HG03025 (cell line): ENCODE data around the gene TMEM151B.

Experiments used
- ATAC-seq: cut with Tn5 transposase; IDR thresholded peaks from one replicate; pipeline ENCODE4 v1.9.1; 2021; ENCODE audit warnings: mild to moderate bottlenecking, moderate library complexity; ENCODE audit not compliant: unreplicated experiment, low FRiP score

The TMEM151B gene

DNA sequence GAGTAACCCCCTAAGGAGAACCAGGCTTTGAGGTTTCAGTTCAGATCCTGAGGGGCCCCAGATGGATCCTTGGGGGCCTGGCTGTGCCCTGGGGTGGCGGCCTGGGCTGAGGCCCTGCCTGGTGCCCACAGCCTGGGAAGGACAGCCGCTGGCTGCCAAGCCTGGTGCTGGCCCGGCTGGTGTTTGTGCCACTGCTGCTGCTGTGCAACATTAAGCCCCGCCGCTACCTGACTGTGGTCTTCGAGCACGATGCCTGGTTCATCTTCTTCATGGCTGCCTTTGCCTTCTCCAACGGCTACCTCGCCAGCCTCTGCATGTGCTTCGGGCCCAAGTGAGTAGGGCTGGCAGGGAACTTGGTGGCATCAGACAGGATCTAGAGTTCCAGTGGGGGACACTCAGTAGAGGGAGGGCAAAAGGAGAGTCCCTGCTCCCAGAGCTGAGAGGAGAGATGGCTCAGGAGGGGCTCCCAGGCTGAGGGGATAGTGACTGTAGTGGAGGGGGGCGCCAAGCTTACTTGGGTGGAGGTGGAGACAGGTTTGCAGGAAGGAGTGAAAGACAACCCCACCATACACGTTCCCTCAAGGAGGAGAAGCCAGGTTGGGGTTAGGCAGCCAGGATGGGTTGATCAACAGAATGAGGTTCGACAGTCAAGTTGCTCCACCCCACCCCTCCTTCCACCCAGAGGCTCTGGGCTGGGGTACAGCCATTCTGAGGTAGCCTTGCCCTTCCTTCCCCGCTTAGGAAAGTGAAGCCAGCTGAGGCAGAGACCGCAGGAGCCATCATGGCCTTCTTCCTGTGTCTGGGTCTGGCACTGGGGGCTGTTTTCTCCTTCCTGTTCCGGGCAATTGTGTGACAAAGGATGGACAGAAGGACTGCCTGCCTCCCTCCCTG is 37.3 kb upstream of the TMEM151B start:
- no peak for ATAC-seq

DNA sequence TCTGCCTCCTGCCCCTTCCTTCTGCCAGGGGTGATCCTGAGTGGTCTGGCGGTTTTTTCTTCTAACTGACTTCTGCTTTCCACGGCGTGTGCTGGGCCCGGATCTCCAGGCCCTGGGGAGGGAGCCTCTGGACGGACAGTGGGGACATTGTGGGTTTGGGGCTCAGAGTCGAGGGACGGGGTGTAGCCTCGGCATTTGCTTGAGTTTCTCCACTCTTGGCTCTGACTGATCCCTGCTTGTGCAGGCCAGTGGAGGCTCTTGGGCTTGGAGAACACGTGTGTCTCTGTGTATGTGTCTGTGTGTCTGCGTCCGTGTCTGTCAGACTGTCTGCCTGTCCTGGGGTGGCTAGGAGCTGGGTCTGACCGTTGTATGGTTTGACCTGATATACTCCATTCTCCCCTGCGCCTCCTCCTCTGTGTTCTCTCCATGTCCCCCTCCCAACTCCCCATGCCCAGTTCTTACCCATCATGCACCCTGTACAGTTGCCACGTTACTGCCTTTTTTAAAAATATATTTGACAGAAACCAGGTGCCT is 36.6 kb upstream of the TMEM151B start:
- ATAC-seq = no peak

DNA sequence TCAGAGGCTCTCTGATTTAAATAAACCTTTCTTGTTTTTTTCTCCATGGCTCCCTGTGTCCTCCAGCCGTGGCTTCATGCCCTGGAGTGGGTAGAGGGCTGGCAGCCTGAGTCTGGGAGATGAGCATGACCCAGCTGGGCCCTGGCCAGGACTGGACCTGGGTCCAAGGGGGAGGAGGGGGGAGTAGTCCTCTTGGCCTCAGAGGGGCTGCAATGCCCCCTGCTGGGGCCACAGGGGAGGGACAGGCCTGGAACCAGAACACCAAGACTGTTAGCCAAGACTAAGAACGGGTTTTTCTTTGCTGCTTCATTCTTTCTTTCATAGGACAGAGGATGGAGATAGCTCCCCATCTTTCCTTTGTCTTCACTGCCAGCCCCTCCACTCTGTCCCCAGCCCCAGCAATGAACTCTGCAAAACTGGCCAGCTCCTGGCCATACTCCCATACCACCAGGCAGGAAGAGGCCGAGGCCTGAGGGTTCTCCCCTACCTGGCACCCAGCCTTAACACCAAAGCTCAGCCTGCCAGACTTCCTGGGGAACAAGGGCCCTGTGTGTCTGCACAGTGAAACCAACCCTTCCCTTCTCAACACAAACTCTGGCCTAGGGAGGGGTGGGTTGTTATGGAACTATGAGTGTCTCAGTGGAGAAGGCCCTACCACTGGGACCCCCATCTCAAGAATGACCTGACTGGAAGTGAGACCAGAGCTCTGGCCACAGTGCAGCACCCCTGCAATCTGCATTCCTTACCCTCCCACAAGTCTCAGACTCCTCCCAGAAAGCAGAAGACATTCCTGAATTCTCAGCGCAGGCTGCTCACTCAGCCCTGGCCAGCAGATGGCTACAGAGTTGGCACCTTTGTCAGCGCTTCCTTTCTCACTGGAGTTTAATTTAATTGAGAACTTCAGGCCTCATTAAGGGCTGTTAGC is 35.9 kb upstream of the TMEM151B start:
- ATAC-seq = no peak

DNA sequence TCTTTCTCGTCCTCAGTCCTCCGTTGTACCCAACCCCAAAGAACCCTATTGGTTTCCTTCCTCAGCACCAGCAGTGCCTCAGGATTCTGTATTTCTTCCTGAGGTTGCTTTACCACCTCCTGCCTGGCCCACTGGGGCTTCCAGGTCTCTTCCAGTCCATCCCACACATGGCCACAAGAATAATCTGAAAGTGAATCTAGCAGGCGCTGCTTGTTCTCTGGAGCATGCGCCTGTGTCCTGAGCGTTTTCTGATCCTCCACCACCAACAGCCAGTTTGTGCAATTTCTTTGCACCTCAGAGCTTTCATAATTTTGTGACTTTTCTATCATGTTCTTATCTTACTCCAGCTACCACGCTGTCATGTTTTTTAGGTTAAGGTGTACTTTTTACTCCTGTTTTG is 35.0 kb upstream of the TMEM151B start:
- ATAC-seq = no peak

DNA sequence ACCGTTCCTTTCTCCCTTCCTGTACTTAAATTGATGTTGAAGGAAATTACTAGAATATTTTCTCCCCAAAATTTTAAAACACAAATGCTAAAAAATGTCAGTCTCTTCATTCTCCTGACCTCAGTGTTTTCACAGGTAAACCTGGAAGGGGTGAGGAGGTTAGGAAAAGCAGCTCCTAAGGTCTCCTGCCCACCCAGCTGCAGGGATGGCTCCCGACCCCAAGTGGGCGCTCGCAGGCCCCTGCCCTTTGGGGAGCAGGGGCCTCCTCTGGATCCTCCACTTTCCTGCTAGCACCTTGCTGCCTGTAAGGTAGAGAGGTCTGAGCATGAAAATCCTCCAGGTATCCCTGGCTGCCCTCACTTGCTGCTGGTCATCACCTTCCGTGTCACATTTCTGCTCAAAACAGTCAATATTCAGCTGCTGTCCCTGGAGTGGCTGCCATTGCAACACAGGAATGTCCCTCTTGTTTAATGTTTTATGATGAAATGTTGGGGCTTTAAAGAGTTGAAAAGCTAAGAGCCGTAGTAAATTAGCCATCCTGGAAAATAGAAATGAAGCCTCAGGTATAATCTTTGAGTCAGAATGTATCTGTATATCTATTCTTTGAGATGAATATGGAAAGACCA is 34.2 kb upstream of the TMEM151B start:
- ATAC-seq = no peak

DNA sequence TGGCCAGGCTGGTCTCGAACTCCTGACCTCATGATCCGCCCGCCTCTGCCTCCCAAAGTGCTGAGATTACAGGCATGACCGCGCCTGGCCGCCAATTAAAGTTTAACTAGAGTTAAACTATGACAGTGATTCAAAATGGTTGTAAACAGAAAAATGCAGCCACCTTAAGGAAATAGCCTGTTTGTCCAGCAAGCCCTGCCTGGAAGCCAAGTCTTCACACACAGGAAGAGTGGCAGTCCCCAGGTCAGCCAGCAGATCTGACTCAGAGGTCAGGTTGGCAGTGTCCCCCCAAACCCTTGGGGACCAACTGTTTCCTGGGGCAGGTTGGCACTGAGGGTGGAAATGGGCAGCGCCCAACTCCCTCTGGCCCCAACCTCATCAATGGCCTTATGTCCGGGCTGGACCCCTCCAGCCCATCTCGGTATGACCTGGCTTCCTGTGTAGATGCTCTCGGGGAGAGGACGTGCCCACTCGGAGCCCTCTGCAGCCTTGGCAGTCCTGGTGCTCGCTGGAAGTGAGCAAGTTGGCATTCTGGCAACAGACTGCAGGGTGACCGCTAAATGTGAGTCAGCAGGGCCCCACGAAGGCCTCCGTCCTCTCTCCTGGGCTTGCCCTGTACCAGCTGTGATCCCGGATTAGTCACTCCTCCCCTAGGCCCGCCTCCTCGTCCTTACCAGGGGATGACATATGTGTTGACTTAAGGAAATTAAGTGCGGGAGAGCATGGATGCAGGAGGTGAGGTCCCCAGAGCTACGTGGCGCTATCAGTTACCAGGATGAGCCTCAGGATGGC is 33.0 kb upstream of the TMEM151B start:
- ATAC-seq = peak; percentile 58

DNA sequence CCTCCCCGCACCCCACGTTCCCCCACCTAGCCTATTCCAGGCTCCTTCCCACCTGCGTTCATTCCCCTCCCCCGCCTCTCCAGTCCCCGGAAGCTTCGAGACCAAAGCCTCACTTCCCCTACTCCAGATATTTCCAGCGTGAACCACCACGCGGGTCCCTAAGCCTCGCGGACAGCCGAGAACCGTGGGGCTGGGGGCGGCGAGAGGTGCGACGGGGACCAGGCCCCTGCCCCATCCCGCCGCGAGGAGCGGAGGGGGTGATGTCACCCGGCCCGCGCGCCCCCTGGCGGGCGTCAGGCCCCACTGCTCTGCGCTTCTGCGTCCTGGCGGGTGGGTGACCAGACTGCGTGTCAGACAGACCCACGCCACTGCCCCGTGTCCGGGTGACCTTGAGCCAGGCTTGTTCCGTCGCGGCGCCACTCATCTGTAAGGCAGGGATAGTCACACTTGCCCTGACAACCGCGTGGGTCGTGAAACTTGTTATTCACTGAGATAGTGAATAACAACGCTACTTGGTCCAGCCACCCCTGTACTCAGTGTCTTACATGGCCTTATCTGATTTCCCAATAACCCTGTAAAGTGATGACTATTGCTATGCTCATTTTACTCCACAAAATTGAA is 32.3 kb upstream of the TMEM151B start:
- ATAC-seq = peak; percentile 82

DNA sequence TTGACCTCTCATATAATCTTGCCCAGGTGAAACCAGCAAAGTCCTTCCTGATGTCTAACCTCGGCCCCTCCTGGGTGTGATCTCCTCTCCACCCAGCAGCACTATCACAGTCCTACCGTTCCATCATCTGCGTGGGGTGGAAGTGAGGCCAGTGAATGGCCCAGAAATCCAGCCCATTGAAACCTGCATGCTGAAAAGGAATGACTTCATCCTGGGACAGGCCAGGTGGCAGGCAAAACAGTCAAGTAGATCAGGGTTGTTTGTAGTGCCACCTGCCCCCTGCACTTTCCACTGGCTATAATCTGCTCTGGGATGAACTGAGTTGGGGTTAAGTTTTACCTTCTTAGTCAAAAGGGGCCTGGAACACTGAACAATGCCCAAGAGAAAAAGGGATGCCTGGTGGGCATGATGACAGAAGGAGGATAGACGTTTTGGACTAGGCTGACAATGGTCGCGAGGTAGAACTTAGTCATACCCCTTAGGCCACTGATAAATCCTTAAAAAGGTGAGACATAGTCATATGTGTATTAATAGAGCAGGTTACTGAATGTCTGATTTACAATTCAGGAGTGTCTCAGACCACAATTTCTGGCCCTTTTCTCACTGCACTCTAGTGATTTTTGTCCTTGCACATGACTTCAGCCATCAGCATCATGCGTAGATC is 31.4 kb upstream of the TMEM151B start:
- ATAC-seq = no peak

DNA sequence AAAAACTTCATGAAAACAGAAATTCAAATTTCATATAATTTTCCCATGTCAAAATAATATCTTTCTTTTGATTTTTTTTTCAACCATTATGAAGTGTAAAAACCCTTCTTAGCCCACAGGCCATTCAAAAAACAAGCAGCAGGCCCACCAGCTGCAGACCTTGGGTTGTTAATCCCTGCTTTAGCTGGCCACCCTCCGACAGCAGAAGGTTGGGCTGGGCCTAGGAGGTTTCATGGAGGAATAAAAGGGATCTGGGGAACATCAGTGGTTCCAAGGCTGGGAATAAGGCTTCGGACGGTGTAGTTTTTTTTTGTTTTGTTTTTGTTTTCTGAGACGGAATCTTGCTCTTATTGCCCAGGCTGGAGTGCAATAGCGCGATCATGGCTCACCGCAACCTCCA is 26.9 kb upstream of the TMEM151B start:
- no peak for ATAC-seq

DNA sequence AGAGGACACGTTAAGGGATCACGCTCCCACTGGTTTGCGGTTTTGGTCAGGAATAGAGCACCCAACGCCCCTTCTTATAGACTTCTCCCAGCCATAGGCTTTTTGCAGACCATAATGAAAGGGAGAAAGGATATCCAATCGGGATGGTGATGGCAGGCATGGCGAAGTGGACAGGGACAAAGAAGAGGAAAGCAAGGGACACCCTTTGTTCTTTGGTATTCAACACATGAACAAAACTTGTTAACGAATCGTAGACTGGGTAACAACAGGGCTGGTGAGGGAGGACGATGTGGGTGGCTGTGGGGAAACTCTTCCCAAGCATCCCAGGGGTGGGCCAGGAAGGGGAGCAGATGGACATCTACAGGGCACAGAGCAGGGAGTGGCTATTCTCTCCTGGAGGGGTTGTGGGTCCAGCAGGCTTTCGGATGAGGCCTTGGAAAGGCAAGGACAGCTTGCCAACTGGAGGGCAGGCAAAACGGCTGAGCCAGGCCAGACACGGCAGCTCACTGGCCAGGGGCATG is 24.8 kb upstream of the TMEM151B start:
- ATAC-seq = no peak

DNA sequence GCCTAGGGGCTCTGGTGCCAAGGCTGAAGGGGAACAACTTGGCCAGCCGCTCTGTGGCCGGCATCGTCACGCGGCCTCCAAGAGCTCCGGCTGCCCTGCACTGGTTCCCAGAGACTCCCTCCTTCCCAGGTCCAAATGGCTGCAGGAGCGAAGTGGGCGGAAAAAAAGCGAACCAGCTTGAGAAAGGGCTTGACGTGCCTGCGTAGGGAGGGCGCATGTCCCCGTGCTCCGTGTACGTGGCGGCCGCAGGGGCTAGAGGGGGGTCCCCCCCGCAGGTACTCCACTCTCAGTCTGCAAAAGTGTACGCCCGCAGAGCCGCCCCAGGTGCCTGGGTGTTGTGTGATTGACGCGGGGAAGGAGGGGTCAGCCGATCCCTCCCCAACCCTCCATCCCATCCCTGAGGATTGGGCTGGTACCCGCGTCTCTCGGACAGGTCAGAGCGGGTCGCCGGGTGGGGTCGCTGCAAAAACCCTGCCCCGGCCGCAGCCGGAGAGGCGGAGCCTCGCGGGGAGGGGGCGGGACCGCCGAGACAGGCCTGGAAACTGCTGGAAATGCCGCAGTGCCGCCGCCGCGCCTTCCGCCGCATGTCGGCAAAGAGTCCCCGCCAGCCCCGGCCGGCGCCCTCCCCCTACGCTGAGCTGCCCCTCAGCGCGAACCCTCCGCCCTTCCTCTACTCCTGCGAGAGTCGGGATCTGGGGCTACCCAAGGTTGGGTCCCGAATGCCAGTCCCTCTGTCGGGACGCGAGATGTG is 24.2 kb upstream of the TMEM151B start:
- ATAC-seq = peak; percentile 51

DNA sequence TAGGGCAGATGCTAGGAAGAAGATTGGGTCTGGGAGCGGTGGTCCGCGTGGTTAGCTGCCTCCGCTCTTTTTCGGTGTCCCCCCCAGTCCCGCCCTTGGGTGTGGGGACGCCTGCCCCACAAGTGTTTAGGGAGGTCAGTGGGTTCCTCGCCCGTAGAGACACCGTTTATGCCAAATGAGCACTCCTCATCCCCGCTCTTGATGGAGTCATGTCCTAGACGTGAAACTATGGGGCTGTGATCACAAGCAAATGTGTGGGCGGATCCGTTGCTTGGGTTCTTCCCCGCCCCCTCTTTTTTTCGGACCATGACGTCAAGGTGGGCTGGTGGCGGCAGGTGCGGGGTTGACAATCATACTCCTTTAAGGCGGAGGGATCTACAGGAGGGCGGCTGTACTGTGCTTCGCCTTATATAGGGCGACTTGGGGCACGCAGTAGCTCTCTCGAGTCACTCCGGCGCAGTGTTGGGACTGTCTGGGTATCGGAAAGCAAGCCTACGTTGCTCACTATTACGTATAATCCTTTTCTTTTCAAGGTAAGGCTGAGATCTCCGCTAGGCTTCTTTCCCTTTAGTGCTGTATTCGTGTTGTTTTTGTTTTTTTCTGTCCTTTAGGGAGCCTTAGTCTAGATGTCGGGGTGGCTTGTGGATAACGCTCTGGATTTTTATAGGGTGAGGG is 23.4 kb upstream of the TMEM151B start, which contains the start of gene HSP90AB1:
Gene HSP90AB1 (plus strand): TSS at position 439 of the 675 bp plus-strand sequence. CDS start 1,529 bp downstream, outside the sequence.
- peak; percentile 60 for ATAC-seq

DNA sequence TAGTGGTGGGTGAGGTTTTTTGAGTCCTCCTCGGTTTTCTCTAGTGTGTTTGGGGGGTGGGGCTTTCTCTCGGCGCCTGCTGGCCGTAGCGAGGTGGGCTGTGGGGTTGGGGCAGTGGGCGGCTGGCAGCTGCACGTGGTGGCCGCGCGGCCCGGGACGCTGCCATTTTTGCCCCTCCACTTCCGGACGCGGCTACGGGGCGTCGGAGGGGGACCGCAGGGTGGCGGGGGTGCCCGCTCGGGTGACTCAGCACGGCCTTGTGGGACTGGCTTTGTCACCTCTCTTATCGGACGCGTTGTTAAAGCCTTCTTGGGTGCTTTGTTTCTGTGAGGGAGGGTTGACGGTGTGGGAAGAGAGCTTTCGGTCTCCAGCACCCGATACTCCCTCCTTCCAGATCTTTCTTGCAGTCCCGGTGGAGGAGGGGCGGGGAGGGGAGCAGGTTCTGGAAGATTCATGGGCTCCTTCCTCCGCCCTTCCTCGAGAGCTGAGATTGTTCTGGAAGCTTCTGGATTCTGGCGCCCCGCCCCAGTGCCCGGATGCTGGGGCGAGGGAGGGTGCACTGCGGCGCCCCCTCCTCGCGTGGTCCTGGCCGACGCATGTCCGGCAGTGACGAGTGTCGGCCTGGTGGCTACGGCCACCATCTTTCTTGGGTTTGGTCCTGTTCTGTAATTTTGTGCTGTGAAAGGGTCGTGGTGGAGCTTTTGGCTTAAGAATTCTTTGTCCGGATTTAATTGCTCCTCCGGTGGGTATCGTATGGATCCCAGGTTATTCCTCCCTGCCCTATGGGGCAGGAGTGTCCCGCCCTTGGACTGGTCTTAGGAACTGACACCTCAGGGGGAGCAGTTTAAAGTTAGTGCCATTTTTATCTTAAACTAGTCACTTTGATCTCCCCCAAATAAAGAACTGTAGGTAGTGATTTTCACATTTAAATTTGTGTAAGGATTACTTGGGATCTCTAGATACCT is 22.6 kb upstream of the TMEM151B start:
- peak; percentile 23 for ATAC-seq

DNA sequence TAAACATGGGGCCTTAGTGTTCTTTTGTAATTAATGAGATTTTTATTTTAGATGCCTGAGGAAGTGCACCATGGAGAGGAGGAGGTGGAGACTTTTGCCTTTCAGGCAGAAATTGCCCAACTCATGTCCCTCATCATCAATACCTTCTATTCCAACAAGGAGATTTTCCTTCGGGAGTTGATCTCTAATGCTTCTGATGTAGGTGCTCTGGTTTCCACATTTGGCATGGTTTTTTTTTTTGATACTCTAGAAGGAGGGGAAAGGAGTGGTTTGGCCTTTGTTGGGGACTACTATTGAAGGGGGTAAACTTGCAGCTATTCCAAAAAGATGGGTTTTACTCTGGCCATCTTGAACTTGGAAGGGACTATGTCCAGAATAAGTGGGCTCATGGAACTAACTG is 21.7 kb upstream of the TMEM151B start:
- ATAC-seq = no peak

DNA sequence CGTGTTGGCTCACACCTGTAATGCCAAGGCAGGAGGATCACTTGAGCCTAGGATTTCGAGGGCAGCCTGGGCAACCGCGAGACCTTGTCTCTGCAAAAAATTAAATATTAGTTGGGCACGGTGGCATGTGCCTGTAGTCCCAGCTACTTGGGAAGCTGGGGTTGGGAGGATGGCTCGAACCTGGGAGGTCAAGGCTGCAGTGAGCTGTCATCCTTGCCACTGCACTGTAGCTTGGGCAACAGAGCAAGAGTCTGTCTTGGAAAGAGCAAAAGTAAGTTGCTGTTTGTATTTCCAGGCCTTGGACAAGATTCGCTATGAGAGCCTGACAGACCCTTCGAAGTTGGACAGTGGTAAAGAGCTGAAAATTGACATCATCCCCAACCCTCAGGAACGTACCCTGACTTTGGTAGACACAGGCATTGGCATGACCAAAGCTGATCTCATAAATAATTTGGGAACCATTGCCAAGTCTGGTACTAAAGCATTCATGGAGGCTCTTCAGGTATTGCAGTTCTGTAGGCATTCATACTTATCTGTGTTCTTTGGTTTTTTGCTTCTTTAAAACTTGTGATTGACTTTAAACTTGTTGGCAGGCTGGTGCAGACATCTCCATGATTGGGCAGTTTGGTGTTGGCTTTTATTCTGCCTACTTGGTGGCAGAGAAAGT is 21.0 kb upstream of the TMEM151B start:
- ATAC-seq = no peak
